PC-3 (cell line): Measurements from ENCODE around the gene MYOC.

ENCODE experiments used
- CTCF ChIP-seq: fragments of 300-600 bp; sonication (generic); conservative IDR thresholded peaks from 2 replicates; pipeline ENCODE4 v1.5.1; 2017; ENCODE audit warnings: antibody characterized with exemption, low read depth, mild to moderate bottlenecking, low read length
- EZH2 ChIP-seq: fragments of 300-600 bp; sonication (generic); IDR thresholded peaks from one replicate; pipeline ENCODE4 v1.6.1; 2017; ENCODE audit warnings: antibody characterized with exemption, mild to moderate bottlenecking, low read length; ENCODE audit not compliant: unreplicated experiment

GRCh38 chr1:171670739-171671138 is 18.3 kb upstream of the MYOC start:
- TF ChIP-seq CTCF (no peak), EZH2 (no peak)
